Measurements from ENCODE around the gene ROBO1. TPM values are rescaled to one million over a fixed set of nuclear protein-coding genes. Genes with fewer than 3 reads are reported as not detected.

ROBO1 gene
- total RNA-seq, 1 donor from 2014 or later, result 182 TPM

DNA sequence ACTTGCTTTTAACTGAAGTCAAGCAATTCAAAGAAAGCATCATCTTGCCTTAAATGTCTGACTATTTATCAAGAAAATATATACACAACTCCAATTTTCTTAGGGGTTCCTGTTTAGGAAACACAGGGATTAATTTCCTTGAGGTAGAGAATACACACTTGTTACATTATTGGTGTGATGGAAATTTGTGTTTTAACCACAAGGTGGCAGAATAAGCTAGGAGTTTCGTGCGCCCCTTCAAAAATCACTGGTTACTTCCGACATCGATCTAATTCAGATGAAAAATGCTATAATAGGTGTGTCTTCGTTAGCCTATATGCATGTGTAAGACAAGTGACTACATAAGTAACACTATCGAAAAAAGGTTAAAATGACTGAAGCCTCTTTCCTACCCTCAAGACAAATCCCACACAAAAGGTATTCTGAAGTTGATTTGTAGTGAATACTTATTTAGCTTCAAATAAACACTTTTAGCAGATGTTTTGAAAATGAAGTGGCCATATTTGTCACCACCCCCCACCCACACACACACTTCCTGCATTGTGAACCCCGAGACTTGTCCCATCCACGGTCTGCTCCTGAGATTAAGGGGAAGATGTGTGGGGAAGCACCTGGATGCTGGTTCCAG, 246.5 kb downstream of the ROBO1 start:
- DNase-seq (ENCODE audit: extremely low spot score, unreplicated experiment), result no peak
- H3K4me1 Mint-ChIP-seq (ENCODE audit: unreplicated experiment), result peaks cover 28% of the 10 kb centered on the region
- H3K27me3 Mint-ChIP-seq, result peaks cover 14% of the 10 kb centered on the region
- no peak overlapping the region for H3K27ac Mint-ChIP-seq
- peak overlapping the region; percentile 49 for H3K4me3 Mint-ChIP-seq
- no peaks in the 10 kb centered on the region for H3K36me3 Mint-ChIP-seq
- no peaks in the 10 kb centered on the region for H3K9me3 Mint-ChIP-seq
- TF ChIP-seq, protein P1, sequence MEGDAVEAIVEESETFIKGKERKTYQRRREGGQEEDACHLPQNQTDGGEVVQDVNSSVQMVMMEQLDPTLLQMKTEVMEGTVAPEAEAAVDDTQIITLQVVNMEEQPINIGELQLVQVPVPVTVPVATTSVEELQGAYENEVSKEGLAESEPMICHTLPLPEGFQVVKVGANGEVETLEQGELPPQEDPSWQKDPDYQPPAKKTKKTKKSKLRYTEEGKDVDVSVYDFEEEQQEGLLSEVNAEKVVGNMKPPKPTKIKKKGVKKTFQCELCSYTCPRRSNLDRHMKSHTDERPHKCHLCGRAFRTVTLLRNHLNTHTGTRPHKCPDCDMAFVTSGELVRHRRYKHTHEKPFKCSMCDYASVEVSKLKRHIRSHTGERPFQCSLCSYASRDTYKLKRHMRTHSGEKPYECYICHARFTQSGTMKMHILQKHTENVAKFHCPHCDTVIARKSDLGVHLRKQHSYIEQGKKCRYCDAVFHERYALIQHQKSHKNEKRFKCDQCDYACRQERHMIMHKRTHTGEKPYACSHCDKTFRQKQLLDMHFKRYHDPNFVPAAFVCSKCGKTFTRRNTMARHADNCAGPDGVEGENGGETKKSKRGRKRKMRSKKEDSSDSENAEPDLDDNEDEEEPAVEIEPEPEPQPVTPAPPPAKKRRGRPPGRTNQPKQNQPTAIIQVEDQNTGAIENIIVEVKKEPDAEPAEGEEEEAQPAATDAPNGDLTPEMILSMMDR (conservative IDR thresholded peaks at IDR 0.05), result peak; percentile 88

DNA sequence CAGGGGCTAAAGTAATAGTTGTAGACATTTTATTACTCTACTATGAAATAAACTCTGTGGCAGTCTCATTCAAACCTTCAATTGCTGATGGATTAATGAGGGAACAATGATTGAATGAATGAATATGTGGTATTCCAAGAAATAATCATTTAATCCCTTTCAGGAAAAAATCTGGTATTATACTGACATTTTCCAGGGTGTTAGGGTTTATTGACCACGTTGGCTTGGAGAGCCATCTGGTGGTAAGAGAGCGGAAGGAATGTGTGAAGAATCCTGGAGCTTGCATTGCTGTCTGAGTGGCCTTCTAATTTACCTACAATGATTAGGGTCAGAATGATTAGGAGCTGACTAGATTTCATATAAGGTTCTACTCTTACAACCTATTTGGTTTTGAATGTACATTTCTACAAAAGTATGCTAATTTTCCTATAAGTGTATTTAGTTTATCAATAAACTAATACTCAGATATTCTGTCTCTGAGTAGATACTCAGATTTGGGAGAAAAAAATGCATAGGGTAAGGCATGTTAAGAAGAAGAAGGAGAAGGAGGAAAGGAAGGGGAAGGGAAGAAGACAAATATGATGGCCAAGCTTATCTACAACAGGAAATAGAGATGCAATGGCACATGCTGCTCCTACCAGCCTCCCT, 249.9 kb downstream of the ROBO1 start:
- Mint-ChIP-seq H3K27ac (no peak overlapping the region), H3K4me3 (no peak overlapping the region), H3K9me3 (no peaks in the 10 kb centered on the region), H3K27me3 (peaks cover 14% of the 10 kb centered on the region), H3K36me3 (no peaks in the 10 kb centered on the region), H3K4me1 (ENCODE audit: unreplicated experiment) (peaks cover 33% of the 10 kb centered on the region)
- TF ChIP-seq, protein P1 (conservative IDR thresholded peaks at IDR 0.05), result peak; percentile 77
- no peak for DNase-seq (ENCODE audit: extremely low spot score, unreplicated experiment)

DNA sequence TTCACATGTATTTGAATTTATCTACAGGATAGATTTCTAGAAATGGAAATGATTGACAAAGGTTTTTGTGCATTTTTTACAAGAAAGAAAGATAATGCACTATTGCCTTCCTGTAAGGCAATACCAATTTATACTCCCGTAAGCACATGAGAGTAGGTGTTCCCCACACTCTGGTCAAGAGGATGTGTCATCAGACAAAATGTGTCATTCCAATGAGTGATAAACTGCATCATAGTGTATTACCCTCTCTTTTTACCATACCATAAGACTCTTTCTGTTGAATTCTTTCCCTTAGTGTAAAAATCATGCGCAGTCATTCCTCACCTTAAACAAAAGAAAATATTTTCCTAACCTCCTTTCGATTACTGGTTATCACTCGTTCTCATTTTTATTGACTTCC, 251.0 kb downstream of the ROBO1 start:
- no peaks in the 10 kb centered on the region for H3K36me3 Mint-ChIP-seq
- no peak overlapping the region for H3K4me3 Mint-ChIP-seq
- peaks cover 14% of the 10 kb centered on the region for H3K27me3 Mint-ChIP-seq
- H3K9me3 Mint-ChIP-seq, result no peaks in the 10 kb centered on the region
- no peak overlapping the region for H3K27ac Mint-ChIP-seq
- TF ChIP-seq, protein P1 (conservative IDR thresholded peaks at IDR 0.05), result no peak
- no peak for DNase-seq (ENCODE audit: extremely low spot score, unreplicated experiment)
- peaks cover 32% of the 10 kb centered on the region for H3K4me1 Mint-ChIP-seq (ENCODE audit: unreplicated experiment)

GRCh38 chr3:79515072-79515471, 252.7 kb downstream of the ROBO1 start:
- peaks cover 5% of the 10 kb centered on the region for H3K27me3 Mint-ChIP-seq
- TF ChIP-seq, protein P1 (conservative IDR thresholded peaks at IDR 0.05), result no peak
- H3K27ac Mint-ChIP-seq, result no peak overlapping the region
- H3K4me3 Mint-ChIP-seq, result no peak overlapping the region
- DNase-seq (ENCODE audit: extremely low spot score, unreplicated experiment), result no peak
- H3K9me3 Mint-ChIP-seq, result no peaks in the 10 kb centered on the region
- H3K36me3 Mint-ChIP-seq, result no peaks in the 10 kb centered on the region
- peaks cover 19% of the 10 kb centered on the region for H3K4me1 Mint-ChIP-seq (ENCODE audit: unreplicated experiment)

GRCh38 chr3:79514069-79514468, 253.7 kb downstream of the ROBO1 start:
- Mint-ChIP-seq H3K4me1 (ENCODE audit: unreplicated experiment) (peaks cover 15% of the 10 kb centered on the region), H3K4me3 (no peak overlapping the region), H3K27me3 (peaks cover 5% of the 10 kb centered on the region), H3K27ac (no peak overlapping the region), H3K9me3 (no peaks in the 10 kb centered on the region), H3K36me3 (no peaks in the 10 kb centered on the region)
- DNase-seq (ENCODE audit: extremely low spot score, unreplicated experiment), result no peak
- TF ChIP-seq, protein P1 (conservative IDR thresholded peaks at IDR 0.05), result no peak
